ENCODE results near the gene ZNF750.

DNA sequence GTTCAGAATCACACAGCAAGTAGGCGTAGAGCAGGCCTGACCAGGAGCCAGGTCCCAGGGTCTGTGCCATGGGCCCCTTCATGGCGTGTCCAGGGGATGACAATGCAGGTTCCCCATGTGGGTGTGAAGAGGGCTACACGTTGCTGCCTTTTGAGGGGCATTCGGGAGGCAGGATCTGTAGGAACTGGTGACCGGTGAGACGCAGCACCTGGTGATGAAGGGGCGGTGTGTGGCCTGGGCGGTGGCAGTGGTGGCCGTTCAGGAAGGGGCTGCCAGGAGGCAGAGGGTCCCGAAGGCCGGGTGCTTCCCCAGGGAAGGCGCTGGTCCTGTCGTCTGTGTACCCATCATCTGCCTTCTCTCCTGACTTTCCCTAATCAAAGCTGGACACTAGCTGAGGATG lies 34.6 kb downstream of the ZNF750 start:
- TF ChIP-seq CTCF (IDR thresholded peaks at IDR 0.05) = no peak
- TF ChIP-seq POLR2AphosphoS5 (IDR thresholded peaks at IDR 0.05) = no peak

All from suprapubic skin (tissue), 3 donors.